Raji (cell line): ENCODE measurements around the gene KDM1A.

ENCODE experiments used
- POLR2A ChIP-seq: IDR thresholded peaks from 2 replicates; pipeline ENCODE4 v1.6.1; 2011; ENCODE audit warnings: low read depth, low read length, control low read depth; ENCODE audit not compliant: insufficient read depth

The KDM1A gene

GRCh38 chr1:23019863-23020625 is 776 bp downstream of the KDM1A start:
- no peak for TF ChIP-seq POLR2A

DNA sequence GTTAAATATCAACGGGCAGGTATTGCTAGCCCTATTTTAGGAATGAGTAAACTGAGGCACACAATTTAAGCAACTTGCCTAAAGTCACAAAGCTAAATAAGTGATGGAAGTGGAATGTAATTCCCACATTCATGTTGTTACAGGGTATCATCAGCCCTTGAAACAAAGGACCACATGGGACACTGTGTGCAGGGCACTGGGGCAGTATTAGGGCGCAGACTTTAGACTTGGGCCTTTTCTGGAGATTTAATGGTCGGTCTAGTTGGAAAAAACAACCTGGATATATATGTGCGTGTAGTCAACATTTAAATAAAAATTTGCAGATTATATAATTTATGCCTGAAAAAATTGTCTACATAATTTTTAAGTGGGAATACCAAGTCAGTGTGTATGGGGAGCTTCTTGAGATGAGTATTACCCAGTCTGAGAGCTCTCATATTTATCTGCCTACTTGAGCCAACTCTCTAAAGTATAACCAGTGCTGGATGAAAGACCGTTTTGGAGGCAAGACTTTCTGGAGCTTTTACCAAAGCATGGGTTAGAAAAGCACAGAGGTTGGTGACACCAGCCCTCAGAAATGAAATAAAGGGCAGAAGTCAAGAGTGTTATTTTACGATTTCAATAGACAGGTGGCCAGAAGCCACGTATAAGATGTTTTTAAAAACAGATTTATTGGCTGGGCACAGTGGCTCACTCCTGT is 1.6 kb downstream of the KDM1A start:
- no peak for TF ChIP-seq POLR2A

DNA sequence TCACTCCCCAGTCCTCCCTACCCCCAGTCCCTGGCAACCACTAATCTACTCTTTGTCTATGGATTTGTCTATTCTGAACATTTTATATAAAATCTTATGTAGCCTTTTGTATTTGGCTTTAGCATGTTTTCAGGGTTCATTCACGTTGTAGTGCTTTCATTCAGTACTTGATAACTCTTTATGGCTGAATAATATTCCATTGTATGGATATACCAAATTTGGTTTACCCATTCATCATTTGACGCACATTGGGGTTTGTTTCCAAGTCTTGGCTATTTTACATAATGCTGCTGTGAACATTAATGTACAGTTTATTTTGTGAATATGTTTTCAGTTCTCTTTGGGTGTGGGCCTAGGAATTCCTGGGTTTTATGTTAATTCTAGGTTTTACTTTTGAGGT is 2.6 kb downstream of the KDM1A start:
- TF ChIP-seq POLR2A: no peak

- no peak for TF ChIP-seq POLR2A
Measured at GRCh38 chr1:23023174-23023845, 4.0 kb downstream of the KDM1A start.

DNA sequence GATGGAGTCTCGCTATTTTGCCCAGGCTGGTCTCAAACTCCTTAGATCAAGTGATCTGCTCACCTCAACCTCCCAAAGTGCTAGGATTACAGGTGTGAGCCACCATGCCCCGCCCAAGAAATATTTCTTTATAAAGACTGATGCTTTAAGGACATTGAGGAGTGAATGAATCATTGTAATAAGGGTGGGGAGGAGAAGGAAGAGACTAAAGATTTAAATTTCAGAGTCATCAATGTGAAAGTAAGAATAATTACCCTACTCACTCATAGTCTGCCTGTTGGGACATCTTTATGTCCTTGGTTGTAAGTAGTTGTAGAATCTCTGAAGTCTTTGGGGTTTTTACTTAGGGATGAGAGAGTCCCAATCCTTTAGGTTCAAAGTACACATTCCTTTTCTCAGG is 7.3 kb downstream of the KDM1A start:
- TF ChIP-seq POLR2A: no peak

DNA sequence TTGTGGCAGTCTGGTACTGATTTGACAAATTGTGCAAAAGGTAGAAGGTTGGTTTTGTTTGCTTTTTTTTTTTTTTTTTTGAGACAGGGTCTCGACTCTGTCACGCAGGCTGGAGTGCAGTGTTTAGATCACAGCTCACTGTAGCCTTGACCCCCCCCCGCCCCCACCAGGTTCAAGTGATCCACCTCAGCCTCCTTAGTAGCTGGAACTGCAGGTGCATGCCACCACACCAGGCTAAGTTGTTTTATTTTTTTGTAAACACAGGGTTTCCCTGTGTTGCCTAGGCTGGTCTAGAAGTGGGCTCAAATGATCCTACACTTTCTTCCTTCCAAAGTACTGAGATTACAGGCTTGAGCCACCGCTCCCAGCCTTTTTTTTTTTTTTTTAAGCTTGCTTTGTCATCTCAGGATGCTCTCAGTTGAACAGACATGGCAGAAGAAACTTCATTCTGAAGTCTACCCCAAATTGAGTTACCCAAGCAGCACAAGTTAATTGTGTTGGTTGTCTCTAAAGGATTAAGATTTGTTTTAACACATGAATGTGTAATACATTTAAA is 8.2 kb downstream of the KDM1A start:
- no peak for TF ChIP-seq POLR2A

DNA sequence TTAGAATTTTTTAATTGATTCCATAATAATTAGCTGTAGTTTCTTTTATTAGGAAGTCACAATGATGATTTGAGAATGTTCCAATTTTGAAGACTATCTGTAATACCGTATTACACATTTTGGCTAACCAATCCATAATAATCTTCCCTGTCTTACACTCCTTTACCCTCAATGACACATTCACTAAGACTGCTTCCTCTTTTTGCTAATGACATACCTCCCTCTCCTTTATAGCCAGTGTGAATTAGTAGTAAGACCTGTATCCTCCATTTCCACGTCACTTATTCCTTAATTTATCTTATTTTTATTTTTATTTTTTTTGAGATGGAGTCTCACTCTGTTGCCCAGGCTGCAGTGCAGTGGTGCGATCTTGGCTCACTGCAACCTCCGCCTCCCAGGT is 10.1 kb downstream of the KDM1A start:
- no peak for TF ChIP-seq POLR2A

DNA sequence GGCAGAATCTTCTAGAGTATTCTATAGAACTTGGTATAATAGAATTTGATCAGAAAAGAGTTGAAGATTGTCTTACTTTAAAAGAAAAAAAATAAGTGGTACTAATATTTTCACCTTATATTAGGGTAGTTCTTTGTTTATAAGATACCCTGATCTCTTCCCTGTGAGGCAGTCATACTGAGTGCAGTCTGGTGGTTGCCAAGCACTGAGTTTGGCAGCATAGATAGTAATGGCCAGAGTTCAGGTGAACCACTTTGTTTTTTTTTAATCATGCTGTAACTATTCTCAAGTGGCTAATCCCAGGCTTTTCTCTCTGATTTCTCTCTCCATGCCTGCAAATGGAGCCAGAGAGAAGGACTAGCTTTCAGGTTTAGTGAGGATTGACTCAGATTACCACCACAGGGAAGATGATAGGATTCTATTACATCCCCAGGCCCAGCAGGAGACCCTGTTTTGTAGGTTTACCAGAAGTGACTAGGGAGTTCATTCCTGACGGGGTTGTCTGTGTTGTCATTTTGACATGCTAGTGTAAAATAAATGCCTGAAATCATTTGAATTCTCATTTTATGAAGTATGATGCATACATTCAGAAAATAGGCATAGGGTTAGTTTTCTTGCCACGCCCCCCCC is 16.7 kb downstream of the KDM1A start:
- no peak for TF ChIP-seq POLR2A

- TF ChIP-seq POLR2A: no peak
Measured at GRCh38 chr1:23037081-23037740, 17.9 kb downstream of the KDM1A start.

DNA sequence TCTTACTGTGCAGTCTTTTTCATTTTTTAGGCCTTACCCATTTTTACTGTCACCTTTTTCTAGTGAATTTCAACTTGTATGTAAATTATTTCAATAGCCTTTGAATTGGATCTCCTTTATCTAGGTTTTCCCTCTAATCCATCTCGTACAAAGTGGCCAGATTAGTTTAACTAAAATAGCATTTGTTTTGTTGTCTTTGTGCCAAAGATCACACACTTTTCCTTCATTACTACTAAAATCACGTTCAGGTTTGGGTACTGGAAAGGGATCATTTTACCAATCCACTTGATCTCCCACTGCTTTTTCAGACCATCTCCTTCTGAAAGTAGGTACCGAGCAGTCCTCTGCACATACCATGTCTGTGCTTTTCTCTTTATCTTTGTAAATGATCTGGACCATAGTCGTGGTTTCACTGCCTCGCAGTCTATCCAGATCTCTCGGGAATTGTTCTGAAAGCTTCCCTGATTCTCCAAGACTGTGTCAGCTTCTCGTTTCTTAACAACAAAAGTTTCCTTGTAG is 20.1 kb downstream of the KDM1A start:
- TF ChIP-seq POLR2A: no peak

DNA sequence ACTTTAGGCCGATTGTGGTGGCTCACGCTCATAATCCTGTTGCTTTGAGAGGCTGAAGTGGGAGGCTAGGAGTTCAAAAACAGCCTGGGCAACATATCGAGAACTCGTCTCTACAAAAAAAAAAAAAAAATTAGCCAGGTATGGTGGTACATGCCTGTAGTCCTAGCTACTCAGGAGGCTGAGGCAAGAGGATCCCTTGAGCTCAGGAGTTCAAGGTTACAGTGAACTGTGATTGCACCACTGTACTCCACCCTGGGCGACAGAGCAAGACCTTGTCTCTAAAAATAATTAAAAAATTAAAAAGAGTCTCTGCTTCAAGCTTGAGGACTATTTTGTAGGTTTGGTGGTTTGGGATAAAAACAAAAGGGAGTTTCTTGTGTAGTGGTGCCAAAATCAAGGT is 21.2 kb downstream of the KDM1A start:
- no peak for TF ChIP-seq POLR2A

- TF ChIP-seq POLR2A: no peak
Measured at GRCh38 chr1:23044035-23044434, 24.8 kb downstream of the KDM1A start.

GRCh38 chr1:23050201-23050600 is 30.9 kb downstream of the KDM1A start:
- no peak for TF ChIP-seq POLR2A

GRCh38 chr1:23051290-23051909 is 32.1 kb downstream of the KDM1A start:
- TF ChIP-seq POLR2A: no peak
